H9 (cell line): Measurements from ENCODE around the gene TMEM266. TPM values are rescaled to one million over a fixed set of nuclear protein-coding genes. Genes with fewer than 3 reads are reported as not detected.

Experiments used
- DNase-seq: peaks from one replicate; pipeline ENCODE4 v3.0.0-alpha.2; 2017
- H2AFZ ChIP-seq: one replicate; pipeline ENCODE4 v1.6.1; 2013; ENCODE audit warnings: mild to moderate bottlenecking, low read length, control low read depth, moderate library complexity
- H2AK5ac ChIP-seq: 2 replicates; pipeline ENCODE4 v1.6.1; 2013; ENCODE audit warnings: low read length, control low read depth, mixed read lengths; ENCODE audit not compliant: insufficient read length
- H2BK120ac ChIP-seq: one replicate; pipeline ENCODE4 v1.6.1; 2013; ENCODE audit warnings: low read depth, mild to moderate bottlenecking, low read length, control low read depth, inconsistent platforms; ENCODE audit not compliant: poor library complexity, severe bottlenecking
- H2BK12ac ChIP-seq: 2 replicates; pipeline ENCODE4 v1.6.1; 2013; ENCODE audit warnings: low read length, control low read depth, mixed read lengths, low read depth; ENCODE audit not compliant: insufficient read length
- H2BK15ac ChIP-seq: 2 replicates; pipeline ENCODE4 v1.6.1; 2013; ENCODE audit warnings: low read depth, low read length, control low read depth
- H2BK20ac ChIP-seq: one replicate; pipeline ENCODE4 v1.6.1; 2013; ENCODE audit warnings: low read depth, mild to moderate bottlenecking, low read length, control low read depth, inconsistent platforms; ENCODE audit not compliant: poor library complexity, severe bottlenecking
- H2BK5ac ChIP-seq: 2 replicates; pipeline ENCODE4 v1.6.1; 2013; ENCODE audit warnings: low read length, control low read depth, mixed read lengths; ENCODE audit not compliant: insufficient read length
- H3K14ac ChIP-seq: 2 replicates; pipeline ENCODE4 v1.6.1; 2013; ENCODE audit warnings: low read length, control low read depth; ENCODE audit not compliant: insufficient read depth
- H3K18ac ChIP-seq: 2 replicates; pipeline ENCODE4 v1.6.1; 2013; ENCODE audit warnings: low read depth, mild to moderate bottlenecking, mixed read lengths, low read length, control low read depth; ENCODE audit not compliant: insufficient read length
- H3K23ac ChIP-seq: 2 replicates; pipeline ENCODE4 v1.6.1; 2013; ENCODE audit warnings: low read length, control low read depth, mixed read lengths, low read depth; ENCODE audit not compliant: insufficient read length
- H3K23me2 ChIP-seq: 2 replicates; pipeline ENCODE4 v1.6.1; 2013; ENCODE audit warnings: low read depth, mild to moderate bottlenecking, mixed read lengths, low read length, control low read depth; ENCODE audit not compliant: insufficient read length, poor library complexity, severe bottlenecking
- H3K27ac ChIP-seq: 2 replicates; pipeline ENCODE4 v1.5.1; 2013; ENCODE audit warnings: low read length, control low read depth, mixed read lengths, low read depth; ENCODE audit not compliant: insufficient read length
- H3K27me3 ChIP-seq: 2 replicates; pipeline ENCODE4 v1.6.1; 2013; ENCODE audit warnings: low read length, control low read depth, inconsistent platforms; ENCODE audit not compliant: insufficient read depth
- H3K4ac ChIP-seq: 2 replicates; pipeline ENCODE4 v1.6.1; 2013; ENCODE audit warnings: low read depth, mild to moderate bottlenecking, control low read depth, inconsistent platforms, low read length, moderate library complexity
- H3K4me1 ChIP-seq: 2 replicates; pipeline ENCODE4 v1.6.1; 2013; ENCODE audit warnings: low read length, control low read depth, inconsistent platforms; ENCODE audit not compliant: insufficient read depth
- H3K4me2 ChIP-seq: 2 replicates; pipeline ENCODE4 v1.6.1; 2013; ENCODE audit warnings: low read length, control low read depth, mixed read lengths; ENCODE audit not compliant: insufficient read length, insufficient read depth
- H3K56ac ChIP-seq: 2 replicates; pipeline ENCODE4 v1.6.1; 2013; ENCODE audit warnings: low read depth, mild to moderate bottlenecking, mixed read lengths, low read length, control low read depth; ENCODE audit not compliant: insufficient read length
- H3K79me1 ChIP-seq: 2 replicates; pipeline ENCODE4 v1.6.1; 2013; ENCODE audit warnings: low read depth, mild to moderate bottlenecking, moderate library complexity, low read length, control low read depth, inconsistent platforms; ENCODE audit not compliant: insufficient read depth, poor library complexity, severe bottlenecking
- H3K79me2 ChIP-seq: 2 replicates; pipeline ENCODE4 v1.6.1; 2013; ENCODE audit warnings: low read length, control low read depth, inconsistent platforms; ENCODE audit not compliant: insufficient read depth
- H3K9ac ChIP-seq: 2 replicates; pipeline ENCODE4 v1.6.1; 2013; ENCODE audit warnings: low read length, control low read depth, mixed read lengths; ENCODE audit not compliant: insufficient read length; ENCODE audit errors: extremely low read depth
- H3K9me3 ChIP-seq: one replicate; pipeline ENCODE4 v1.6.1; 2013; ENCODE audit warnings: low read depth, low read length, inconsistent platforms; ENCODE audit not compliant: control insufficient read depth
- H3T11ph ChIP-seq: one replicate; pipeline ENCODE4 v1.6.1; 2013; ENCODE audit warnings: mild to moderate bottlenecking, low read length, control low read depth, inconsistent platforms
- H4K20me1 ChIP-seq: one replicate; pipeline ENCODE4 v1.6.1; 2013; ENCODE audit not compliant: control insufficient read depth, insufficient read length, insufficient read depth
- H4K5ac ChIP-seq: 2 replicates; pipeline ENCODE4 v1.6.1; 2013; ENCODE audit warnings: low read depth, mild to moderate bottlenecking, mixed read lengths, low read length, control low read depth; ENCODE audit not compliant: insufficient read length
- H4K8ac ChIP-seq: replicated peaks from 2 replicates; pipeline ENCODE4 v1.6.1; 2013; ENCODE audit warnings: low read length, control low read depth, mixed read lengths, low read depth; ENCODE audit not compliant: insufficient read length
- H4K91ac ChIP-seq: 2 replicates; pipeline ENCODE4 v1.6.1; 2013; ENCODE audit warnings: low read depth, mild to moderate bottlenecking, moderate library complexity, mixed read lengths, low read length, control low read depth; ENCODE audit not compliant: insufficient read length
- H3K27ac Mint-ChIP-seq, 3 experiments: 2 replicates in 2 of 3; 3 replicates in 1 of 3; pipeline ENCODE4 v1.8.0; 2020 to 2021; ENCODE audit warnings: mixed read lengths in 3 of 3, mild to moderate bottlenecking in 1 of 3, moderate library complexity in 1 of 3
- H3K27me3 Mint-ChIP-seq: 2 replicates; pipeline ENCODE4 v1.8.0; 2021; ENCODE audit warnings: low read depth, mild to moderate bottlenecking, moderate library complexity, mixed read lengths
- H3K36me3 Mint-ChIP-seq, 3 experiments: 2 replicates in 2 of 3; 3 replicates in 1 of 3; pipeline ENCODE4 v1.8.0; 2020 to 2021; ENCODE audit warnings: low read depth in 3 of 3, mixed read lengths in 3 of 3; ENCODE audit not compliant: insufficient read depth in 1 of 3
- H3K4me1 Mint-ChIP-seq, 2 experiments: 2 replicates each; pipeline ENCODE4 v1.8.0; 2020; ENCODE audit warnings: mixed read lengths in 2 of 2
- H3K4me3 Mint-ChIP-seq, 2 experiments: 2 replicates in 1 of 2; 3 replicates in 1 of 2; pipeline ENCODE4 v1.8.0; 2020 to 2021; ENCODE audit warnings: mild to moderate bottlenecking in 2 of 2, mixed read lengths in 2 of 2, moderate library complexity in 1 of 2
- H3K9me3 Mint-ChIP-seq, 2 experiments: 2 replicates in 1 of 2; 3 replicates in 1 of 2; pipeline ENCODE4 v1.8.0; 2020; ENCODE audit warnings: mild to moderate bottlenecking in 2 of 2, mixed read lengths in 2 of 2, moderate library complexity in 1 of 2
- WGBS: extraction: QIAGEN DNeasy Blood & Tissue Kit; methylation state at CpG from one replicate; pipeline ENCODE4 v1.1.7; 2013; ENCODE audit warnings: missing lambda C conversion rate, low lambda C conversion rate, mixed read lengths; ENCODE audit not compliant: insufficient read length; ENCODE audit errors: extremely low coverage; 5-methylcytosine and 5-hydroxymethylcytosine counted together
- total RNA-seq: library from RNA; stranded (reverse); gene quantifications from 2 replicates; pipeline ENCODE4 v1.2.1, GENCODE V29; 2021
- TF ChIP-seq, protein P1 (sequence below): fragments of 200-600 bp; sonication (generic); conservative IDR thresholded peaks from 3 replicates; pipeline ENCODE4 v1.8.0; 2021; ENCODE audit warnings: antibody characterized with exemption, mild to moderate bottlenecking

Gene TMEM266
- total RNA-seq, 1 experiment from 2014 or later: 0.81 TPM

DNA sequence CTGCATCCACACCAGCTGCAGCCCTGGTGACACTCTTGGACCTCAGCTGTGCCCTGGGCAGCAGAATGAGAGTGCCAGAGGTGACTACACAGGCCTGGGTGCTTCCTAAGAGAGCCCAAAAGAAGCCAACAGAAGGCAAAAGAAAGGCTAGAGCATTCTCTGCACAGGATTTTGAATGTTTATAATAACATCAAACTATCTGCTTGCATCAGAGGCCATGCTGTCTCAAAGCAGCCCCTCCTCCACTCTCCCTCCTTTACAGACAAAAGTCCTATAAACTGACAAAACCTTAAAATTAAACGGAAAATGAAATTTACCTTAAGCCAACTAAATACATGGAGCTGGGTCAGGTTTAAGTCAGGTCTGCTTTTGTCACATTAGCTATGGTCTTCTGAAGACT, 155.8 kb downstream of the TMEM266 start:
- Mint-ChIP-seq H3K27ac (no peak overlapping the region), H3K36me3 (peaks cover 9 to 25% (median 17%) of the 10 kb centered on the region in 3 experiments), H3K9me3 (peaks cover 2 to 9% of the 10 kb centered on the region in 2 experiments; a peak in 2 of 5 replicates), H3K4me1 (no peaks in the 10 kb centered on the region; a peak in 1 of 4 replicates), H3K4me3 (no peak overlapping the region), H3K27me3 (no peaks in the 10 kb centered on the region)
- no peak for DNase-seq
- Histone ChIP-seq H3K56ac (no peak overlapping the region), H3K79me1 (no peaks in the 10 kb centered on the region), H3K27me3 (no peaks in the 10 kb centered on the region), H2BK120ac (no peak overlapping the region), H3K9ac (no peak overlapping the region), H3K4me2 (no peak overlapping the region), H2BK12ac (no peak overlapping the region), H2AFZ (no peak overlapping the region), H4K8ac (no peak overlapping the region), H3K9me3 (no peaks in the 10 kb centered on the region), H3K23ac (no peak overlapping the region), H3K4me1 (no peaks in the 10 kb centered on the region), H3K14ac (no peak overlapping the region), H2AK5ac (no peak overlapping the region), H4K5ac (no peak overlapping the region), H3K4ac (no peak overlapping the region), H3K79me2 (no peaks in the 10 kb centered on the region), H3T11ph (no peak overlapping the region), H2BK20ac (no peak overlapping the region), H4K91ac (no peak overlapping the region), H3K23me2 (no peaks in the 10 kb centered on the region), H2BK15ac (no peak overlapping the region), H3K27ac (no peak overlapping the region), H2BK5ac (no peak overlapping the region), H4K20me1 (no peaks in the 10 kb centered on the region), H3K18ac (no peak overlapping the region)
- no CpG with 5 or more reads among the region's 1 CpG for WGBS
- TF ChIP-seq, protein P1, sequence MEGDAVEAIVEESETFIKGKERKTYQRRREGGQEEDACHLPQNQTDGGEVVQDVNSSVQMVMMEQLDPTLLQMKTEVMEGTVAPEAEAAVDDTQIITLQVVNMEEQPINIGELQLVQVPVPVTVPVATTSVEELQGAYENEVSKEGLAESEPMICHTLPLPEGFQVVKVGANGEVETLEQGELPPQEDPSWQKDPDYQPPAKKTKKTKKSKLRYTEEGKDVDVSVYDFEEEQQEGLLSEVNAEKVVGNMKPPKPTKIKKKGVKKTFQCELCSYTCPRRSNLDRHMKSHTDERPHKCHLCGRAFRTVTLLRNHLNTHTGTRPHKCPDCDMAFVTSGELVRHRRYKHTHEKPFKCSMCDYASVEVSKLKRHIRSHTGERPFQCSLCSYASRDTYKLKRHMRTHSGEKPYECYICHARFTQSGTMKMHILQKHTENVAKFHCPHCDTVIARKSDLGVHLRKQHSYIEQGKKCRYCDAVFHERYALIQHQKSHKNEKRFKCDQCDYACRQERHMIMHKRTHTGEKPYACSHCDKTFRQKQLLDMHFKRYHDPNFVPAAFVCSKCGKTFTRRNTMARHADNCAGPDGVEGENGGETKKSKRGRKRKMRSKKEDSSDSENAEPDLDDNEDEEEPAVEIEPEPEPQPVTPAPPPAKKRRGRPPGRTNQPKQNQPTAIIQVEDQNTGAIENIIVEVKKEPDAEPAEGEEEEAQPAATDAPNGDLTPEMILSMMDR: no peak
